OCI-LY7 (cell line): ENCODE results near the gene SNIP1. TPM values are rescaled to one million over a fixed set of nuclear protein-coding genes. Genes with fewer than 3 reads are reported as not detected.

Source experiments
- BruUV-seq: library from RNA; stranded (reverse); fragments of 400-500 nt; replicated peaks from 2 replicates; lab custom pipeline; 2021; lab: Mats Ljungman, UMichigan
- CTCF ChIA-PET: fragments of 300-600 bp; sonication (Branson Sonifier 250); formaldehyde crosslinking; loops from one replicate; lab custom pipeline; 2022; ENCODE audit warnings: antibody characterized with exemption; ENCODE audit not compliant: unreplicated experiment; lab: Charles Lee
- POLR2A ChIA-PET: fragments of 300-600 bp; sonication (Branson Sonifier 250); formaldehyde crosslinking; loops from one replicate; lab custom pipeline; 2022; ENCODE audit warnings: antibody characterized with exemption; lab: Charles Lee
- DNase-seq: peaks from one replicate; pipeline ENCODE4 v3.0.0-alpha.2; 2015; ENCODE audit warnings: low spot score
- H2AFZ ChIP-seq: fragments of 200-600 bp; sonication (generic), shearing (Covaris generic); 2 replicates; pipeline ENCODE4 v1.6.1; 2014; ENCODE audit warnings: mild to moderate bottlenecking, antibody characterized with exemption, low read length, moderate library complexity
- H3K27ac ChIP-seq: fragments of 200-600 bp; sonication (generic); 2 replicates; pipeline ENCODE4 v1.5.1; 2014; ENCODE audit warnings: mixed run types, low read depth, mild to moderate bottlenecking, moderate library complexity, low read length, inconsistent platforms; ENCODE audit not compliant: poor library complexity, severe bottlenecking
- H3K36me3 ChIP-seq: fragments of 200-600 bp; sonication (generic); 2 replicates; pipeline ENCODE4 v1.6.1; 2014; ENCODE audit warnings: mild to moderate bottlenecking, antibody characterized with exemption, low read length, moderate library complexity, mixed read lengths; ENCODE audit not compliant: insufficient read depth
- H3K4me1 ChIP-seq: fragments of 200-600 bp; sonication (generic); 2 replicates; pipeline ENCODE4 v1.5.1; 2014; ENCODE audit warnings: mild to moderate bottlenecking, low read length; ENCODE audit not compliant: insufficient read depth, poor library complexity, severe bottlenecking
- H3K4me2 ChIP-seq: fragments of 200-600 bp; sonication (generic); 2 replicates; pipeline ENCODE4 v1.6.1; 2014; ENCODE audit warnings: mild to moderate bottlenecking, low read length
- H3K4me3 ChIP-seq: fragments of 200-600 bp; sonication (generic); 2 replicates; pipeline ENCODE4 v1.5.1; 2014; ENCODE audit warnings: mild to moderate bottlenecking, low read depth, low read length; ENCODE audit not compliant: poor library complexity, severe bottlenecking
- H3K79me2 ChIP-seq: fragments of 200-600 bp; sonication (generic); 2 replicates; pipeline ENCODE4 v1.6.1; 2016; ENCODE audit warnings: low read depth, mild to moderate bottlenecking, low read length, moderate library complexity, mixed read lengths; ENCODE audit not compliant: insufficient read depth
- H3K9me2 ChIP-seq: fragments of 200-600 bp; sonication (generic); 2 replicates; pipeline ENCODE4 v1.6.1; 2016; ENCODE audit warnings: mild to moderate bottlenecking, low read length, mixed read lengths; ENCODE audit not compliant: insufficient read depth
- H3K9me3 ChIP-seq: fragments of 200-600 bp; sonication (generic); 2 replicates; pipeline ENCODE4 v1.6.1; 2014; ENCODE audit warnings: mild to moderate bottlenecking, mixed run types, low read length, mixed read lengths
- H4K20me1 ChIP-seq: fragments of 200-600 bp; sonication (generic); 2 replicates; pipeline ENCODE4 v1.6.1; 2014; ENCODE audit warnings: mild to moderate bottlenecking, antibody characterized with exemption, low read length, moderate library complexity, mixed read lengths; ENCODE audit not compliant: insufficient read depth
- CTCF ChIP-seq: fragments of 200-600 bp; sonication (generic); conservative IDR thresholded peaks from 2 replicates; pipeline ENCODE4 v1.5.1; 2014; ENCODE audit warnings: mild to moderate bottlenecking, antibody characterized with exemption, low read length, moderate library complexity, mixed read lengths
- EZH2phosphoT487 ChIP-seq: fragments of 200-600 bp; sonication (generic); IDR thresholded peaks from 2 replicates; pipeline ENCODE4 v1.6.1; 2018; ENCODE audit warnings: low read depth, borderline replicate concordance, mild to moderate bottlenecking, mixed run types, antibody characterized with exemption, low read length, moderate library complexity, mixed read lengths
- intact Hi-C: fragments of 100-400 bp; cut with micrococcal nuclease; formaldehyde crosslinking; loops from one replicate; pipeline ENCODE4 v1.10.0; 2022; ENCODE audit not compliant: unreplicated experiment
- total RNA-seq, 2 experiments: library from RNA; depleted of rRNA in 1 of 2; stranded (reverse); fragments of >200 nt in 1 of 2; shearing (Covaris generic) in 1 of 2; gene quantifications; 2 replicates each; pipeline ENCODE4 v1.2.3, GENCODE V29; 2014 to 2022

The SNIP1 gene
- total RNA-seq, 2 experiments from 2014 or later: 14.7 to 24.2 TPM

GRCh38 chr1:37515185-37516034 is 38.7 kb downstream of the SNIP1 start:
- peaks cover 16% of the 10 kb centered on the region for H3K4me1 ChIP-seq
- peaks cover 25% of the 10 kb centered on the region for H3K36me3 ChIP-seq
- TSS peak; percentile 96 for BruUV-seq
- H3K4me3 ChIP-seq: peak overlapping the region; percentile 82
- DNase-seq: no peak
- peak overlapping the region; percentile 47 for H3K27ac ChIP-seq
- H3K9me3 ChIP-seq: no peaks in the 10 kb centered on the region
- peak overlapping the region; percentile 74 for H3K4me2 ChIP-seq
- ChIA-PET POLR2A (interaction anchor here (0.6 to 1.5 kb wide), 8 partner anchors 9 to 1372 kb away, joined by 3 to 8 read pairs (median 4); partner anchors contain the start of genes CDCA8 and ZC3H12A), CTCF (interaction anchor here (1.1 to 1.3 kb wide), 2 partner anchors 12 to 28 kb away, joined by 5 to 7 read pairs; no protein-coding TSS in a partner anchor)
- H2AFZ ChIP-seq: peak overlapping the region; percentile 88; the same call in 1 of the 2 replicates
- H3K79me2 ChIP-seq: peaks cover 13% of the 10 kb centered on the region; the same call in 1 of the 2 replicates
- intact Hi-C loops: loop anchor here (2.0 kb wide), 1 partner anchor 41 kb away; the partner anchor contains the start of gene ZC3H12A
- H3K9me2 ChIP-seq: no peaks in the 10 kb centered on the region
- TF ChIP-seq EZH2phosphoT487: no peak
- TF ChIP-seq CTCF: no peak
- peaks cover 10% of the 10 kb centered on the region; the same call in 1 of the 2 replicates for H4K20me1 ChIP-seq

GRCh38 chr1:37514350-37515184 is 39.5 kb downstream of the SNIP1 start, which contains the start of gene MEAF6:
Gene MEAF6, minus strand, starts transcription at chr1:37514766. Its CDS starts 20 bp downstream, at chr1:37514746.
- no TSS peak for BruUV-seq
- H2AFZ ChIP-seq: peak within 1 kb of the TSS; percentile 88
- H3K36me3 ChIP-seq: peaks cover 25% of the 10 kb centered on the region
- POLR2A ChIA-PET: interaction anchor here (0.6 to 1.5 kb wide), 12 partner anchors 10 to 1373 kb away, joined by 3 to 8 read pairs (median 4); partner anchors contain the start of genes CDCA8 and ZC3H12A
- intact Hi-C loops: loop anchor here (2.0 to 5.0 kb wide), 2 partner anchors 40 to 178 kb away; partner anchors contain the start of genes CDCA8 and ZC3H12A
- no peaks in the 10 kb centered on the region for H3K9me3 ChIP-seq
- H3K4me3 ChIP-seq: peak within 1 kb of the TSS; percentile 82
- peaks cover 10% of the 10 kb centered on the region; the same call in 1 of the 2 replicates for H4K20me1 ChIP-seq
- peak; percentile 83 for TF ChIP-seq CTCF
- no peak for TF ChIP-seq EZH2phosphoT487
- H3K27ac ChIP-seq: peak within 1 kb of the TSS; percentile 47
- H3K4me1 ChIP-seq: peaks cover 16% of the 10 kb centered on the region
- DNase-seq: peak; percentile 92
- peak within 1 kb of the TSS; percentile 90 for H3K4me2 ChIP-seq
- CTCF ChIA-PET: interaction anchor here (0.7 to 1.3 kb wide), 5 partner anchors 13 to 176 kb away, joined by 3 to 7 read pairs (median 4); partner anchors contain the start of gene GNL2
- peaks cover 13% of the 10 kb centered on the region; the same call in 1 of the 2 replicates for H3K79me2 ChIP-seq
- H3K9me2 ChIP-seq: no peaks in the 10 kb centered on the region
